H9 (cell line): ENCODE results near the gene KCNMB2. TPM values are rescaled to one million over a fixed set of nuclear protein-coding genes. Genes with fewer than 3 reads are reported as not detected.

Experiments used
- DNase-seq: peaks from one replicate; pipeline ENCODE4 v3.0.0-alpha.2; 2017
- H2AFZ ChIP-seq: one replicate; pipeline ENCODE4 v1.6.1; 2013; ENCODE audit warnings: mild to moderate bottlenecking, low read length, control low read depth, moderate library complexity
- H2AK5ac ChIP-seq: 2 replicates; pipeline ENCODE4 v1.6.1; 2013; ENCODE audit warnings: low read length, control low read depth, mixed read lengths; ENCODE audit not compliant: insufficient read length
- H2BK120ac ChIP-seq: one replicate; pipeline ENCODE4 v1.6.1; 2013; ENCODE audit warnings: low read depth, mild to moderate bottlenecking, low read length, control low read depth, inconsistent platforms; ENCODE audit not compliant: poor library complexity, severe bottlenecking
- H2BK12ac ChIP-seq: 2 replicates; pipeline ENCODE4 v1.6.1; 2013; ENCODE audit warnings: low read length, control low read depth, mixed read lengths, low read depth; ENCODE audit not compliant: insufficient read length
- H2BK15ac ChIP-seq: 2 replicates; pipeline ENCODE4 v1.6.1; 2013; ENCODE audit warnings: low read depth, low read length, control low read depth
- H2BK20ac ChIP-seq: one replicate; pipeline ENCODE4 v1.6.1; 2013; ENCODE audit warnings: low read depth, mild to moderate bottlenecking, low read length, control low read depth, inconsistent platforms; ENCODE audit not compliant: poor library complexity, severe bottlenecking
- H2BK5ac ChIP-seq: 2 replicates; pipeline ENCODE4 v1.6.1; 2013; ENCODE audit warnings: low read length, control low read depth, mixed read lengths; ENCODE audit not compliant: insufficient read length
- H3K14ac ChIP-seq: 2 replicates; pipeline ENCODE4 v1.6.1; 2013; ENCODE audit warnings: low read length, control low read depth; ENCODE audit not compliant: insufficient read depth
- H3K18ac ChIP-seq: 2 replicates; pipeline ENCODE4 v1.6.1; 2013; ENCODE audit warnings: low read depth, mild to moderate bottlenecking, mixed read lengths, low read length, control low read depth; ENCODE audit not compliant: insufficient read length
- H3K23ac ChIP-seq: 2 replicates; pipeline ENCODE4 v1.6.1; 2013; ENCODE audit warnings: low read length, control low read depth, mixed read lengths, low read depth; ENCODE audit not compliant: insufficient read length
- H3K23me2 ChIP-seq: 2 replicates; pipeline ENCODE4 v1.6.1; 2013; ENCODE audit warnings: low read depth, mild to moderate bottlenecking, mixed read lengths, low read length, control low read depth; ENCODE audit not compliant: insufficient read length, poor library complexity, severe bottlenecking
- H3K27ac ChIP-seq: 2 replicates; pipeline ENCODE4 v1.5.1; 2013; ENCODE audit warnings: low read length, control low read depth, mixed read lengths, low read depth; ENCODE audit not compliant: insufficient read length
- H3K27me3 ChIP-seq: 2 replicates; pipeline ENCODE4 v1.6.1; 2013; ENCODE audit warnings: low read length, control low read depth, inconsistent platforms; ENCODE audit not compliant: insufficient read depth
- H3K4ac ChIP-seq: 2 replicates; pipeline ENCODE4 v1.6.1; 2013; ENCODE audit warnings: low read depth, mild to moderate bottlenecking, control low read depth, inconsistent platforms, low read length, moderate library complexity
- H3K4me1 ChIP-seq: 2 replicates; pipeline ENCODE4 v1.6.1; 2013; ENCODE audit warnings: low read length, control low read depth, inconsistent platforms; ENCODE audit not compliant: insufficient read depth
- H3K4me2 ChIP-seq: 2 replicates; pipeline ENCODE4 v1.6.1; 2013; ENCODE audit warnings: low read length, control low read depth, mixed read lengths; ENCODE audit not compliant: insufficient read length, insufficient read depth
- H3K56ac ChIP-seq: 2 replicates; pipeline ENCODE4 v1.6.1; 2013; ENCODE audit warnings: low read depth, mild to moderate bottlenecking, mixed read lengths, low read length, control low read depth; ENCODE audit not compliant: insufficient read length
- H3K79me1 ChIP-seq: 2 replicates; pipeline ENCODE4 v1.6.1; 2013; ENCODE audit warnings: low read depth, mild to moderate bottlenecking, moderate library complexity, low read length, control low read depth, inconsistent platforms; ENCODE audit not compliant: insufficient read depth, poor library complexity, severe bottlenecking
- H3K79me2 ChIP-seq: 2 replicates; pipeline ENCODE4 v1.6.1; 2013; ENCODE audit warnings: low read length, control low read depth, inconsistent platforms; ENCODE audit not compliant: insufficient read depth
- H3K9ac ChIP-seq: 2 replicates; pipeline ENCODE4 v1.6.1; 2013; ENCODE audit warnings: low read length, control low read depth, mixed read lengths; ENCODE audit not compliant: insufficient read length; ENCODE audit errors: extremely low read depth
- H3K9me3 ChIP-seq: one replicate; pipeline ENCODE4 v1.6.1; 2013; ENCODE audit warnings: low read depth, low read length, inconsistent platforms; ENCODE audit not compliant: control insufficient read depth
- H3T11ph ChIP-seq: one replicate; pipeline ENCODE4 v1.6.1; 2013; ENCODE audit warnings: mild to moderate bottlenecking, low read length, control low read depth, inconsistent platforms
- H4K20me1 ChIP-seq: one replicate; pipeline ENCODE4 v1.6.1; 2013; ENCODE audit not compliant: control insufficient read depth, insufficient read length, insufficient read depth
- H4K5ac ChIP-seq: 2 replicates; pipeline ENCODE4 v1.6.1; 2013; ENCODE audit warnings: low read depth, mild to moderate bottlenecking, mixed read lengths, low read length, control low read depth; ENCODE audit not compliant: insufficient read length
- H4K8ac ChIP-seq: replicated peaks from 2 replicates; pipeline ENCODE4 v1.6.1; 2013; ENCODE audit warnings: low read length, control low read depth, mixed read lengths, low read depth; ENCODE audit not compliant: insufficient read length
- H4K91ac ChIP-seq: 2 replicates; pipeline ENCODE4 v1.6.1; 2013; ENCODE audit warnings: low read depth, mild to moderate bottlenecking, moderate library complexity, mixed read lengths, low read length, control low read depth; ENCODE audit not compliant: insufficient read length
- H3K27ac Mint-ChIP-seq, 3 experiments: 2 replicates in 2 of 3; 3 replicates in 1 of 3; pipeline ENCODE4 v1.8.0; 2020 to 2021; ENCODE audit warnings: mixed read lengths in 3 of 3, mild to moderate bottlenecking in 1 of 3, moderate library complexity in 1 of 3
- H3K27me3 Mint-ChIP-seq: 2 replicates; pipeline ENCODE4 v1.8.0; 2021; ENCODE audit warnings: low read depth, mild to moderate bottlenecking, moderate library complexity, mixed read lengths
- H3K36me3 Mint-ChIP-seq, 3 experiments: 2 replicates in 2 of 3; 3 replicates in 1 of 3; pipeline ENCODE4 v1.8.0; 2020 to 2021; ENCODE audit warnings: low read depth in 3 of 3, mixed read lengths in 3 of 3; ENCODE audit not compliant: insufficient read depth in 1 of 3
- H3K4me1 Mint-ChIP-seq, 2 experiments: 2 replicates each; pipeline ENCODE4 v1.8.0; 2020; ENCODE audit warnings: mixed read lengths in 2 of 2
- H3K4me3 Mint-ChIP-seq, 2 experiments: 2 replicates in 1 of 2; 3 replicates in 1 of 2; pipeline ENCODE4 v1.8.0; 2020 to 2021; ENCODE audit warnings: mild to moderate bottlenecking in 2 of 2, mixed read lengths in 2 of 2, moderate library complexity in 1 of 2
- H3K9me3 Mint-ChIP-seq, 2 experiments: 2 replicates in 1 of 2; 3 replicates in 1 of 2; pipeline ENCODE4 v1.8.0; 2020; ENCODE audit warnings: mild to moderate bottlenecking in 2 of 2, mixed read lengths in 2 of 2, moderate library complexity in 1 of 2
- CTCF ChIP-seq: fragments of 200-600 bp; sonication (generic); conservative IDR thresholded peaks from 3 replicates; pipeline ENCODE4 v1.8.0; 2021; ENCODE audit warnings: antibody characterized with exemption, mild to moderate bottlenecking
- WGBS: extraction: QIAGEN DNeasy Blood & Tissue Kit; methylation state at CpG from one replicate; pipeline ENCODE4 v1.1.7; 2013; ENCODE audit warnings: missing lambda C conversion rate, low lambda C conversion rate, mixed read lengths; ENCODE audit not compliant: insufficient read length; ENCODE audit errors: extremely low coverage; 5-methylcytosine and 5-hydroxymethylcytosine counted together
- total RNA-seq: library from RNA; stranded (reverse); gene quantifications from 2 replicates; pipeline ENCODE4 v1.2.1, GENCODE V29; 2021

KCNMB2 gene
- total RNA-seq, 1 experiment from 2014 or later = not detected

GRCh38 chr3:178736300-178736699 is 200.1 kb downstream of the KCNMB2 start:
- Histone ChIP-seq H2BK20ac (no peak overlapping the region), H3K23ac (no peak overlapping the region), H2BK120ac (no peak overlapping the region), H2BK5ac (no peak overlapping the region), H2BK15ac (no peak overlapping the region), H4K20me1 (no peaks in the 10 kb centered on the region), H3K18ac (no peak overlapping the region), H3K9me3 (no peaks in the 10 kb centered on the region), H3K23me2 (no peaks in the 10 kb centered on the region), H3T11ph (no peak overlapping the region), H2AK5ac (no peak overlapping the region), H3K4ac (no peak overlapping the region), H3K27ac (no peak overlapping the region), H4K8ac (no peak overlapping the region), H3K79me2 (no peaks in the 10 kb centered on the region), H3K4me2 (no peak overlapping the region), H3K4me1 (no peaks in the 10 kb centered on the region), H3K27me3 (no peaks in the 10 kb centered on the region), H3K14ac (no peak overlapping the region), H4K91ac (no peak overlapping the region), H3K79me1 (no peaks in the 10 kb centered on the region), H4K5ac (no peak overlapping the region), H2BK12ac (no peak overlapping the region), H3K9ac (no peak overlapping the region), H2AFZ (no peak overlapping the region), H3K56ac (no peak overlapping the region)
- no CpG with 5 or more reads among the region's 3 CpGs for WGBS
- TF ChIP-seq CTCF = no peak
- Mint-ChIP-seq H3K36me3 (no peaks in the 10 kb centered on the region), H3K4me1 (peaks cover 2 to 6% of the 10 kb centered on the region in 2 experiments; a peak in 2 of 4 replicates), H3K27me3 (no peaks in the 10 kb centered on the region), H3K9me3 (no peaks in the 10 kb centered on the region), H3K27ac (no peak overlapping the region), H3K4me3 (no peak overlapping the region)
- no peak for DNase-seq
